ENCODE data around the gene FDX1.
"Not testable (repeated sequence)": the region's sequence is repeated elsewhere in the genome, so short reads cannot be mapped to it uniquely, and the experiment has no call there.

Gene FDX1

GRCh38 chr11:110429731-110430266 lies at the start of gene FDX1:
Gene FDX1 (plus strand): TSS chr11:110429948. CDS start chr11:110430121, 173 bp downstream.
- peak; percentile 67 for DNase-seq (ENCODE audit: low read depth)
- no peak for TF ChIP-seq CTCF (conservative IDR thresholded peaks at IDR 0.05; ENCODE audit: control insufficient read depth, insufficient read depth, low read depth, low read length)
- peak within 1 kb of the TSS; percentile 97 for H3K4me3 ChIP-seq (ENCODE audit: control insufficient read depth, low read depth, low read length)

GRCh38 chr11:110380836-110381622 lies 48.7 kb upstream of the FDX1 start:
- H3K4me3 ChIP-seq (ENCODE audit: control insufficient read depth, low read depth, low read length): no peak overlapping the region
- TF ChIP-seq CTCF (conservative IDR thresholded peaks at IDR 0.05; ENCODE audit: control insufficient read depth, insufficient read depth, low read depth, low read length): no peak
- no peak for DNase-seq (ENCODE audit: low read depth)

GRCh38 chr11:110388231-110388630 lies 41.5 kb upstream of the FDX1 start:
- not testable (repeated sequence) for DNase-seq (ENCODE audit: low read depth); H3K4me3 ChIP-seq (ENCODE audit: control insufficient read depth, low read depth, low read length)

GRCh38 chr11:110389965-110390364 lies 39.8 kb upstream of the FDX1 start:
- no peak overlapping the region for H3K4me3 ChIP-seq (ENCODE audit: control insufficient read depth, low read depth, low read length)
- no peak for DNase-seq (ENCODE audit: low read depth)
- TF ChIP-seq CTCF (conservative IDR thresholded peaks at IDR 0.05; ENCODE audit: control insufficient read depth, insufficient read depth, low read depth, low read length): no peak

GRCh38 chr11:110392056-110392455 lies 37.7 kb upstream of the FDX1 start:
- no peak overlapping the region for H3K4me3 ChIP-seq (ENCODE audit: control insufficient read depth, low read depth, low read length)
- no peak for DNase-seq (ENCODE audit: low read depth)
- no peak for TF ChIP-seq CTCF (conservative IDR thresholded peaks at IDR 0.05; ENCODE audit: control insufficient read depth, insufficient read depth, low read depth, low read length)

GRCh38 chr11:110397668-110398286 lies 32.0 kb upstream of the FDX1 start:
- H3K4me3 ChIP-seq (ENCODE audit: control insufficient read depth, low read depth, low read length); DNase-seq (ENCODE audit: low read depth): not testable (repeated sequence)

- DNase-seq (ENCODE audit: low read depth); H3K4me3 ChIP-seq (ENCODE audit: control insufficient read depth, low read depth, low read length): not testable (repeated sequence)
These were observed 26.2 kb upstream of the FDX1 start for GRCh38 chr11:110403585-110403984.

- not testable (repeated sequence) for DNase-seq (ENCODE audit: low read depth); H3K4me3 ChIP-seq (ENCODE audit: control insufficient read depth, low read depth, low read length)
These were observed 24.1 kb upstream of the FDX1 start for GRCh38 chr11:110405636-110406035.

GRCh38 chr11:110407315-110407714 lies 22.4 kb upstream of the FDX1 start:
- no peak overlapping the region for H3K4me3 ChIP-seq (ENCODE audit: control insufficient read depth, low read depth, low read length)
- TF ChIP-seq CTCF (conservative IDR thresholded peaks at IDR 0.05; ENCODE audit: control insufficient read depth, insufficient read depth, low read depth, low read length): no peak
- DNase-seq (ENCODE audit: low read depth): no peak

All from fibroblast of mammary gland (primary cell).